ENCODE data around the gene TPH2.

The TPH2 gene

GRCh38 chr12:72072592-72073212, 134.1 kb downstream of the TPH2 start:
- no peak for DNase-seq (ENCODE audit: low read depth)
- TF ChIP-seq CTCF (conservative IDR thresholded peaks at IDR 0.05; ENCODE audit: control insufficient read depth, insufficient read depth, low read depth, low read length): no peak
- H3K4me3 ChIP-seq (ENCODE audit: control insufficient read depth, low read depth, low read length): no peak overlapping the region

- TF ChIP-seq CTCF (conservative IDR thresholded peaks at IDR 0.05; ENCODE audit: control insufficient read depth, insufficient read depth, low read depth, low read length): no peak
- DNase-seq (ENCODE audit: low read depth): no peak
- H3K4me3 ChIP-seq (ENCODE audit: control insufficient read depth, low read depth, low read length): no peak overlapping the region
These were observed 135.4 kb downstream of the TPH2 start for GRCh38 chr12:72074065-72074464.

- TF ChIP-seq CTCF (conservative IDR thresholded peaks at IDR 0.05; ENCODE audit: control insufficient read depth, insufficient read depth, low read depth, low read length): no peak
- no peak overlapping the region for H3K4me3 ChIP-seq (ENCODE audit: control insufficient read depth, low read depth, low read length)
- DNase-seq (ENCODE audit: low read depth): no peak
These were observed 136.3 kb downstream of the TPH2 start for GRCh38 chr12:72074956-72075355.

- TF ChIP-seq CTCF (conservative IDR thresholded peaks at IDR 0.05; ENCODE audit: control insufficient read depth, insufficient read depth, low read depth, low read length): no peak
- H3K4me3 ChIP-seq (ENCODE audit: control insufficient read depth, low read depth, low read length): no peak overlapping the region
- no peak for DNase-seq (ENCODE audit: low read depth)
These were observed 136.8 kb downstream of the TPH2 start for GRCh38 chr12:72075401-72075800.

GRCh38 chr12:72075891-72076557, 137.4 kb downstream of the TPH2 start:
- DNase-seq (ENCODE audit: low read depth): no peak
- no peak for TF ChIP-seq CTCF (conservative IDR thresholded peaks at IDR 0.05; ENCODE audit: control insufficient read depth, insufficient read depth, low read depth, low read length)

GRCh38 chr12:72076558-72076915, 137.9 kb downstream of the TPH2 start:
- TF ChIP-seq CTCF (conservative IDR thresholded peaks at IDR 0.05; ENCODE audit: control insufficient read depth, insufficient read depth, low read depth, low read length): no peak
- no peak overlapping the region for H3K4me3 ChIP-seq (ENCODE audit: control insufficient read depth, low read depth, low read length)
- DNase-seq (ENCODE audit: low read depth): no peak

More at GRCh38 chr12:72075891-72076557, 137.4 kb downstream of the TPH2 start:
- H3K4me3 ChIP-seq (ENCODE audit: control insufficient read depth, low read depth, low read length): no peak overlapping the region

All from fibroblast of mammary gland (primary cell).